ENCODE results near the gene OXNAD1. TPM values are rescaled to one million over a fixed set of nuclear protein-coding genes. Genes with fewer than 3 reads are reported as not detected.

Gene OXNAD1
- total RNA-seq, 1 experiment from 2014 or later: 23.7 TPM

DNA sequence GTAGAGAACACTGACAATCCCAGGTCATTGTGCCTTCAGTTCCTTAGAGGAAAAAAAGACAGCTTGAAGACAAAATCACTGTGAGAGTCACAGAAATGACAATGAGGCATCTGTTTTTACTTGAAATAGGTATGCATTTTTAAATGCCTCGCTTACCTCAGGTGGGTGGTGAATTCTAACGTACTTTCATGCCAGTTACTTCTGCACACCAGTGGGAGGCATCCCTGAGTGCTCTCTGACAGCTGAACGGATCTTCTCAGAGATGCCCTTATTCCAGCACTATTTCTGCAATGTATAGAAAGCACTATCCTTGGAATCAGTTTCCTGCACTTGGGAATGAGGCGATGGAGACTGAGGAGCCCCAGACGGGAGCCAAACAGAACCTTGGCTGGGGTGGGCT is 16.5 kb upstream of the OXNAD1 start:
- TF ChIP-seq, protein P1, sequence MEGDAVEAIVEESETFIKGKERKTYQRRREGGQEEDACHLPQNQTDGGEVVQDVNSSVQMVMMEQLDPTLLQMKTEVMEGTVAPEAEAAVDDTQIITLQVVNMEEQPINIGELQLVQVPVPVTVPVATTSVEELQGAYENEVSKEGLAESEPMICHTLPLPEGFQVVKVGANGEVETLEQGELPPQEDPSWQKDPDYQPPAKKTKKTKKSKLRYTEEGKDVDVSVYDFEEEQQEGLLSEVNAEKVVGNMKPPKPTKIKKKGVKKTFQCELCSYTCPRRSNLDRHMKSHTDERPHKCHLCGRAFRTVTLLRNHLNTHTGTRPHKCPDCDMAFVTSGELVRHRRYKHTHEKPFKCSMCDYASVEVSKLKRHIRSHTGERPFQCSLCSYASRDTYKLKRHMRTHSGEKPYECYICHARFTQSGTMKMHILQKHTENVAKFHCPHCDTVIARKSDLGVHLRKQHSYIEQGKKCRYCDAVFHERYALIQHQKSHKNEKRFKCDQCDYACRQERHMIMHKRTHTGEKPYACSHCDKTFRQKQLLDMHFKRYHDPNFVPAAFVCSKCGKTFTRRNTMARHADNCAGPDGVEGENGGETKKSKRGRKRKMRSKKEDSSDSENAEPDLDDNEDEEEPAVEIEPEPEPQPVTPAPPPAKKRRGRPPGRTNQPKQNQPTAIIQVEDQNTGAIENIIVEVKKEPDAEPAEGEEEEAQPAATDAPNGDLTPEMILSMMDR (conservative IDR thresholded peaks at IDR 0.05): no peak
- H3K27me3 ChIP-seq (ENCODE audit: insufficient read depth, low read length): no peaks in the 10 kb centered on the region

More for the DNA sequence above, 16.5 kb upstream of the OXNAD1 start:
- H3K4me2 ChIP-seq (ENCODE audit: insufficient read depth, insufficient read length, low read length): no peak overlapping the region
- no peak overlapping the region for H2BK12ac ChIP-seq (ENCODE audit: insufficient read length, low read depth, low read length)
- no peak overlapping the region for H2BK120ac ChIP-seq (ENCODE audit: low read depth, low read length, poor library complexity, severe bottlenecking)
- H4K5ac ChIP-seq (ENCODE audit: insufficient read length, low read depth, low read length): no peak overlapping the region
- Mint-ChIP-seq H3K4me3 (no peak overlapping the region), H3K4me1 (peaks cover 0 to 4% of the 10 kb centered on the region in 2 experiments; a peak in 1 of 4 replicates), H3K27ac (no peak overlapping the region), H3K36me3 (ENCODE audit: insufficient read depth in 1 of 3, low read depth in 3 of 3) (no peaks in the 10 kb centered on the region), H3K9me3 (no peaks in the 10 kb centered on the region), H3K27me3 (ENCODE audit: low read depth) (no peaks in the 10 kb centered on the region; the same call in 1 of the 2 replicates)
- H2BK5ac ChIP-seq (ENCODE audit: insufficient read length, low read length): no peak overlapping the region
- WGBS (ENCODE audit: extremely low coverage, insufficient read length, low lambda C conversion rate): no CpG with 5 or more reads among the region's 5 CpGs
- no peak overlapping the region for H3K56ac ChIP-seq (ENCODE audit: insufficient read length, low read depth, low read length)
- H3K79me1 ChIP-seq (ENCODE audit: insufficient read depth, low read depth, low read length, poor library complexity, severe bottlenecking): no peaks in the 10 kb centered on the region
- no peak overlapping the region for H4K91ac ChIP-seq (ENCODE audit: insufficient read length, low read depth, low read length)
- no peaks in the 10 kb centered on the region for H3K4me1 ChIP-seq (ENCODE audit: insufficient read depth, low read length)
- no peak overlapping the region for H3K9ac ChIP-seq (ENCODE audit: extremely low read depth, insufficient read length, low read length)
- no peak overlapping the region for H2BK15ac ChIP-seq (ENCODE audit: low read depth, low read length)
- no peak overlapping the region for H3K23ac ChIP-seq (ENCODE audit: insufficient read length, low read depth, low read length)
- no peak overlapping the region for H2AFZ ChIP-seq (ENCODE audit: low read length)
- no peaks in the 10 kb centered on the region for H3K9me3 ChIP-seq (ENCODE audit: control insufficient read depth, low read depth, low read length)
- no peak overlapping the region for H3K18ac ChIP-seq (ENCODE audit: insufficient read length, low read depth, low read length)
- no peak overlapping the region for H2BK20ac ChIP-seq (ENCODE audit: low read depth, low read length, poor library complexity, severe bottlenecking)
- H4K20me1 ChIP-seq (ENCODE audit: control insufficient read depth, insufficient read depth, insufficient read length): no peaks in the 10 kb centered on the region
- no peak overlapping the region for H3K14ac ChIP-seq (ENCODE audit: insufficient read depth, low read length)
- no peak overlapping the region for H3T11ph ChIP-seq (ENCODE audit: low read length)
- no peaks in the 10 kb centered on the region for H3K79me2 ChIP-seq (ENCODE audit: insufficient read depth, low read length)
- H3K23me2 ChIP-seq (ENCODE audit: insufficient read length, low read depth, low read length, poor library complexity, severe bottlenecking): no peaks in the 10 kb centered on the region
- H3K4ac ChIP-seq (ENCODE audit: low read depth, low read length): no peak overlapping the region
- DNase-seq: no peak
- H4K8ac ChIP-seq (replicated peaks; ENCODE audit: insufficient read length, low read depth, low read length): no peak overlapping the region
- no peak overlapping the region for H2AK5ac ChIP-seq (ENCODE audit: insufficient read length, low read length)
- no peak overlapping the region for H3K27ac ChIP-seq (ENCODE audit: insufficient read length, low read depth, low read length)
